GM12874 (cell line): ENCODE measurements around the gene SNRNP40.

Source experiments
- CTCF ChIP-seq: IDR thresholded peaks from 2 replicates; pipeline ENCODE4 v1.5.1; 2011; ENCODE audit warnings: low read depth, mild to moderate bottlenecking, control low read depth, low read length, moderate library complexity; ENCODE audit not compliant: insufficient read depth

SNRNP40 gene

GRCh38 chr1:31324992-31325391, 28.4 kb upstream of the SNRNP40 start:
- TF ChIP-seq CTCF, result no peak

GRCh38 chr1:31324093-31324492, 27.5 kb upstream of the SNRNP40 start:
- no peak for TF ChIP-seq CTCF

GRCh38 chr1:31318146-31318545, 21.6 kb upstream of the SNRNP40 start:
- TF ChIP-seq CTCF, result no peak

- TF ChIP-seq CTCF, result no peak
Observed at GRCh38 chr1:31315902-31316301, 19.3 kb upstream of the SNRNP40 start.

GRCh38 chr1:31310198-31310597, 13.6 kb upstream of the SNRNP40 start:
- TF ChIP-seq CTCF, result no peak

GRCh38 chr1:31308036-31308435, 11.4 kb upstream of the SNRNP40 start:
- TF ChIP-seq CTCF, result no peak

GRCh38 chr1:31306278-31306677, 9.7 kb upstream of the SNRNP40 start:
- TF ChIP-seq CTCF, result no peak

GRCh38 chr1:31302709-31303441, 6.3 kb upstream of the SNRNP40 start:
- no peak for TF ChIP-seq CTCF
